Dermis blood vessel endothelial cell (primary cell): ENCODE measurements around the gene CDKN3. TPM values are rescaled to one million over a fixed set of nuclear protein-coding genes. Genes with fewer than 3 reads are reported as not detected.

ENCODE experiments used
- DNase-seq: peaks from one replicate; pipeline ENCODE4 v3.0.0; 2010
- total RNA-seq: library from RNA; depleted of rRNA; stranded (reverse); fragments of >200 nt; gene quantifications from 2 replicates; pipeline ENCODE4 v1.2.3, GENCODE V29; 2014

CDKN3 gene
- 34.4 and 83.6 TPM in 2 replicates for total RNA-seq

GRCh38 chr14:54396493-54397335, at the start of gene CDKN3:
CDKN3 (plus strand) TSS chr14:54397007; CDS start chr14:54397069, 62 bp downstream.
- DNase-seq, result peak; percentile 100

GRCh38 chr14:54347044-54347443, 49.8 kb upstream of the CDKN3 start:
- no peak for DNase-seq

- peak; percentile 75 for DNase-seq
Observed at GRCh38 chr14:54348001-54348611, 48.7 kb upstream of the CDKN3 start.

- no peak for DNase-seq
Observed at GRCh38 chr14:54348923-54349620, 47.7 kb upstream of the CDKN3 start.

- no peak for DNase-seq
Observed at GRCh38 chr14:54349713-54350112, 47.1 kb upstream of the CDKN3 start.

- DNase-seq, result no peak
Observed at GRCh38 chr14:54350203-54350602, 46.6 kb upstream of the CDKN3 start.

GRCh38 chr14:54353266-54353665, 43.5 kb upstream of the CDKN3 start:
- no peak for DNase-seq

- no peak for DNase-seq
Observed at GRCh38 chr14:54353694-54354093, 43.1 kb upstream of the CDKN3 start.

- no peak for DNase-seq
Observed at GRCh38 chr14:54354096-54354495, 42.7 kb upstream of the CDKN3 start.

GRCh38 chr14:54354968-54355641, 41.7 kb upstream of the CDKN3 start:
- no peak for DNase-seq

GRCh38 chr14:54355698-54356097, 41.1 kb upstream of the CDKN3 start:
- no peak for DNase-seq

GRCh38 chr14:54356172-54356571, 40.6 kb upstream of the CDKN3 start:
- no peak for DNase-seq

- no peak for DNase-seq
Observed at GRCh38 chr14:54360667-54361066, 36.1 kb upstream of the CDKN3 start.

GRCh38 chr14:54362089-54362504, 34.7 kb upstream of the CDKN3 start:
- no peak for DNase-seq

- DNase-seq, result peak; percentile 34
Observed at GRCh38 chr14:54362759-54363437, 33.9 kb upstream of the CDKN3 start.

GRCh38 chr14:54364555-54365415, 32.0 kb upstream of the CDKN3 start:
- peak; percentile 97 for DNase-seq

GRCh38 chr14:54366736-54367735, 29.8 kb upstream of the CDKN3 start:
- DNase-seq, result peak; percentile 87

- DNase-seq, result no peak
Observed at GRCh38 chr14:54368291-54368690, 28.5 kb upstream of the CDKN3 start.

GRCh38 chr14:54369343-54369742, 27.5 kb upstream of the CDKN3 start:
- no peak for DNase-seq
